Measurements from ENCODE around the gene ABCC8. TPM values are rescaled to one million over a fixed set of nuclear protein-coding genes. Genes with fewer than 3 reads are reported as not detected.
A peak's percentile ranks its signal among the peaks of the same experiment; 100 is the strongest.
"Not testable (repeated sequence)": the region's sequence is repeated elsewhere in the genome, so short reads cannot be mapped to it uniquely, and the experiment has no call there.

The ABCC8 gene
- total RNA-seq, 1 donor from 2014 or later = 8.2 TPM

DNA sequence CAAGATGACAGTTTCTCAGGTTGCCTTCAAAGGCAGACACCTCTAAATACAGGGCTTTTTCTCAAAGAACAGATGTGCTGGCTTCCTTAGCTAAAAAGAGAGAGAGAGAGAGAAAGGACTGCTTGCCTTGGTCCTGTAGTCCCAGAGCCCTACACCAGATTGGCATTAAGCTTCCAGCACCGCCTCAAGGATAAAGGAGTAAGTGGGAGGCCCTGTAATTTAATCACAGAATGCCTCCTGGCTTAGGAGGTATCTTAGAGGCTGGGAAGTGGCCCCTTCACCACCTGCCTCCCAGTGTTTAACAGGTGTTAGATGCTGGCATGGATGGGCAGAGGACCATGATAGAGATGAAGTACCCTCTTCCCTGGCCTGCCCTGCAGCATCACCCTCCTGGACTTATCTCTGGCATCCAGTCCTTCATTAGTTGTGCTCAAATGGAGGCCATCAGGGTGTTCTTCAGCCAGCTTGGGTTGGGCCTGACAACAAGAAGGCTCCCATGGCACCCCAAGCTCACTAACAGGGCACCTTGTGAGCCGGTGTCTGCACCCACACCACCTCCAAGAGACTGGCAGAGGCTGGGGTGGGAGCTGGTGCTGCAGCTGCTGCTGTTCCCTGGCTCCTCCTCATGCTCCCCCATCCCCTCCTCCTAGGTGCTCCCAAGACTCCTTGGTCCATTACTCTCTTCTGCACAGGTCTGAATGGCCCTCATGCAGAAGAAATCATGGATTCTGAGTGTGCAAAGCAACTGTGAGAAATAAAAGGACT is 32.5 kb downstream of the ABCC8 start:
- DNase-seq (ENCODE audit: low spot score) (no peak), ATAC-seq (no peak)
- intact Hi-C loops (cut with DNase I) = no loop called here

DNA sequence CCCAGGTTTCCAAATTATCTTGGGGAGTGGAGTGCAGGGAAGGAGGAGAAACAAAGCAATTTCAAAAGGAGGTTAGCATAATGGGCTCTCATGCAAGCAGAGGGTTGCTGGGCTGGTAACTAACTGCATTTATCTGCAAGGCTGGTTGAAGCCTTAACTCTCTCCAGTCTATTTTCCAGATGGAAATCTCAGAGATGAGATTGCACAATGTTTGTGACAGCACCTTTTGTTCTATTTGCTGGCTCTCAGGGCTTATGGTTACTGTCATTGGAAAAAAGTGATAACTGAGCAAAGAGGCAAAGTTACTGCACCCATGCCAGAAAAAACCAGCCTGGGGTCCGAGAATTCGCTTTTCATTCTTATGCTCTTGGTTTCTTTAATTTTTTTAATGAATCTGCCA is 33.2 kb downstream of the ABCC8 start:
- intact Hi-C loops (cut with DNase I) = no loop called here
- DNase-seq (ENCODE audit: low spot score) (no peak), ATAC-seq (no peak)

DNA sequence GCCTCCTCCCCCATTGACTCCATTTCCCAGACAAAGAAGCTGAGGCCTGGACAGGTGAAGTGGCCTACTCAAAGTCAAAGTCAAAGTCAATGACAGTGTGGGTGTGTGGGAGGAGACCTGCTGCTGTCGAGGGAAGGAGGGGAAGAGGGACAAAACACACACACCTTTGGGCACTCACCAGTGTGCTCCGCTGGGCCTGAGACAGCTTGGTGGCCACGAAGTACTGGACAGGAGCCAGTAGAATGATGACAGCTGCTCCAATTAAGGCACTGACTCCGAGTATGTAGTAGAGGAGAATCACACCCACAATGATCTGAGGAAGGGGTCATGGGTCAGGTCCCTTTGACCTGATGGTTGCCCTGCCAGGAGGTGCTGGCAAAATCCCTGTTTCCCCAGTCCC is 33.6 kb downstream of the ABCC8 start:
- intact Hi-C loops (cut with DNase I) = no loop called here
- DNase-seq (ENCODE audit: low spot score) (no peak), ATAC-seq (no peak)

- no peak for DNase-seq (ENCODE audit: low spot score)
- intact Hi-C loops (cut with DNase I) = no loop called here
- ATAC-seq = no peak
These were observed 37.3 kb downstream of the ABCC8 start for GRCh38 chr11:17439316-17439782.

DNA sequence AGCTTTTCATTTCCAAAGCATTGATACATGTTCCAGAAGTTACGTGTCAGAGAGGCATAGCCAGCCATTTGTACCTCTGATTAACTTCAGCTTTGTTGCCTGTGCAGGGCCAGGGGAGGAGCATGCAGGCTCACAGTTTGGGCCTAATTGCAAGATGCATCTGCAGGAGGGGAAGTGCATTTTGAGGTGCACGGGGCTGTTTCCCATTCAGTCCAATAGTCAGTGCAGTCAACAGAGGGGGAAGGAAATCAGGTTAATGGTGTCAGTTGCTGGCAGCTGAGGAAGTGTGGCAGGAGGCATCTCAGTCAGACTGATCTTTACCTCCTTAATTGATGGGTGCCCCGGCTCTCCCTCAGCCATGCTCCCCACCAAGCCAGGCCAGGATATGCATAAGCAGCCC is 39.3 kb downstream of the ABCC8 start:
- DNase-seq (ENCODE audit: low spot score) (no peak), ATAC-seq (no peak)
- intact Hi-C loops (cut with DNase I) = no loop called here

- intact Hi-C loops (cut with DNase I) = no loop called here
- ATAC-seq = no peak
- DNase-seq (ENCODE audit: low spot score) = no peak
These were observed 42.5 kb downstream of the ABCC8 start for GRCh38 chr11:17434108-17434507.

GRCh38 chr11:17432002-17432401 is 44.6 kb downstream of the ABCC8 start:
- DNase-seq (ENCODE audit: low spot score) (no peak), ATAC-seq (no peak)
- intact Hi-C loops (cut with DNase I) = no loop called here

GRCh38 chr11:17431139-17431538 is 45.5 kb downstream of the ABCC8 start:
- peak; percentile 72 for ATAC-seq

GRCh38 chr11:17430616-17431015 is 46.0 kb downstream of the ABCC8 start:
- DNase-seq (ENCODE audit: low spot score) (no peak), ATAC-seq (no peak)
- intact Hi-C loops (cut with DNase I) = no loop called here

More at GRCh38 chr11:17431139-17431538, 45.5 kb downstream of the ABCC8 start:
- DNase-seq (ENCODE audit: low spot score) = no peak
- intact Hi-C loops (cut with DNase I) = no loop called here

GRCh38 chr11:17428925-17429324 is 47.7 kb downstream of the ABCC8 start:
- intact Hi-C loops (cut with DNase I) = no loop called here
- DNase-seq (ENCODE audit: low spot score) (no peak), ATAC-seq (no peak)

DNA sequence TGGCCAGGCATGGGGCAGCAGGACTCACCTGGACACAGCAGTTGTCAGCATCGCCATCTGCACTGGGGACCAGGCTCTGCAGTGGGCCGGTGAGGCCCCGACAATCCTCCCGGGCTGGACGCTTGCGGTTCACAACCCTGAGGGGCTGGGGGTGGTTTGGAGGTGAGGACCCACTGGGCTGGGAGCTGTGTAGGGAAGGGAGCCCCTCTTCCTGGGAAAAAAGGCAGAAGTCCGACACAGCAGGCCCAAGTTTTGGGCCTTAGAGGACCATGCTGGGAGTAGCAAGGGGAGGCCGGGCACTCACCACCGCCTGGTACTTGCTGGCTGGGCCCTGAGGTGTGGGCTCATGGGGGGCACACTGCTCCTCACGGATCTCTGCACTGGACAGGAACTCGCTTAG is 48.4 kb downstream of the ABCC8 start:
- DNase-seq (ENCODE audit: low spot score) = no peak
- no peak for ATAC-seq
- intact Hi-C loops (cut with DNase I) = no loop called here

GRCh38 chr11:17426233-17426632 is 50.4 kb downstream of the ABCC8 start:
- intact Hi-C loops (cut with DNase I); ATAC-seq; DNase-seq (ENCODE audit: low spot score): not testable (repeated sequence)

DNA sequence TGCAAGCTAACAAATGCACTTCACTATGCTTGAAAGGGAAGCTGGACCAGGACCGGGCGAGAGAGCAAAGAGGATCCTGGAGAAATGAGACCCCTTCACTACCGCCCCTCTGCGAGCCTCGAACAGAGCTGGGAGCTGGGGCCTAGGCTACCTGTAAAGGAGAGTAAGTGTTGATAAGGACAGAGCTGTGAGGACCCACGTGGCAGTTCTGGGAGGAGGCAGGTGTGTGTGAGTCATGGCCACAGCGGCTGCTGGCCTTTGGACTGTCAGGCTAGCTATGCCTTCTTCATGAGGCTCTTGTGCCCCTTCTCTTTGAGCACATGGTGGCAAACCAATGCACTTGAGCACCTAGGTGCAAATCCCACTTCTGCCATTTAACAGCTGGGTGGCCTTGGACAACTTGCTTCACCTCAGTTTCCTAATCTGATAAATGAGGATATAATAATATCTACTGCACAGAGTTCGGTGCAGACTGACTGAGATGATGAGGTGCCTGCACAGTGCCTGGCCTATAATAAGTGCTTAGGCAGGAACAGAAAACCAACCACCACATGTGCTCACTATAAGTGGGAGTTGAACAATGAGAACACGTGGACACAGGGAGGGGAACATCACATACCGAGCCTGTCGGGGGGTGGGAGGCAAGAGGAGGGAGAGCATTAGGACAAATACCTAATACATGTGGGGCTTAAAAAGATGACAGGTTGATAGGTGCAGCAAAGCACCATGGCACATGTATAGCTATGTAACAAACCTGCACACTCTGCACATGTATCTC is 52.9 kb downstream of the ABCC8 start:
- intact Hi-C loops (cut with DNase I) = no loop called here
- no peak for DNase-seq (ENCODE audit: low spot score)
- no peak for ATAC-seq

GRCh38 chr11:17421781-17422180 is 54.9 kb downstream of the ABCC8 start:
- ATAC-seq (no peak), DNase-seq (ENCODE audit: low spot score) (no peak)
- intact Hi-C loops (cut with DNase I) = no loop called here

DNA sequence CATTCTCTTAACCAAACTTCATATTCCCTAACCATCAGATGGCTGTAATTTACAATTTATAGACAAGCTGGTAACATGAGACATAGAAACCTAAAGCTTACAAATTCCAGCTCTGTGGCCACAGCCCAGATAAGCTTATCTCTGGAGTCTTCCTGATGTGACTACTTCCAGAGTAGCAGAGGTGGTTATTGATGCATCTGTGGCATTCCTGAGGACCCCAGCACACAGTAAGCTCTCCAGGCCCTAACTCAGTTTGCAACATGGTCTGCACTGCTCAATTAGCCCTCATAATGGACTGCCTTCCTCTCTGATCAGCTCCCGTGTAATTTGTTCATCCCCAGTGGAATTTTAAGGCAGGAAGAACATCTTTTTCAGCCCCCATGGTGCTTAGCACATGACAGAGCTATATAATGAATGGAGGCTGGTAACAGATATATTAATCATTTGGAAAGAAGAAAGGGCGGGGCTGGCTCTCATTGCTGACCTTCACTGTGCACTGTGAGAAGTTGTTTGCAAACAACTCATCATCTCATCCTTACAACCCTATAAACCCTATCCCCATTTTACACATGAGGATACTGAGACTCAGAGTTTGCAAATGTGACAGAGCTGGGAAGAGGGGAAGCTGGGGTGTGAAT is 58.1 kb downstream of the ABCC8 start:
- DNase-seq (ENCODE audit: low spot score) (no peak), ATAC-seq (no peak)
- intact Hi-C loops (cut with DNase I) = no loop called here

DNA sequence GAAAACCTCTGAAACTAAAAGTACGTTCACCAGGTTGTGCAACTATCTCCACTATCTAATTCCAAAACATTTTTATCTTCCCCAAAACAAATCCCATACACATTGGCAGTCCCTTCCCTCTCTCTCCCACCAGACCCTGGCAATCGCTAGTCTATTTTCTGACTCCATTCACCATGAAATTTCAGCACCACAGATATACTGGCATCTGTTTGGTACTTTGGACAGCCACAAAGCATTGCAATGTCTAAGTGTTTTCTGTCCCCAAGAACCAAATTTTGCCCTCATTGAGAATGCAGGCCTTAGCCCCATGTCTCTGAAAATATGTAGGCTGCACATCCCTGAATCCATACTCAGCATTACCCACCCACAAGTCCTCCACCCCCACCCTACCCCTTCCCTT is 60.2 kb downstream of the ABCC8 start:
- ATAC-seq (no peak), DNase-seq (ENCODE audit: low spot score) (no peak)
- intact Hi-C loops (cut with DNase I) = no loop called here

DNA sequence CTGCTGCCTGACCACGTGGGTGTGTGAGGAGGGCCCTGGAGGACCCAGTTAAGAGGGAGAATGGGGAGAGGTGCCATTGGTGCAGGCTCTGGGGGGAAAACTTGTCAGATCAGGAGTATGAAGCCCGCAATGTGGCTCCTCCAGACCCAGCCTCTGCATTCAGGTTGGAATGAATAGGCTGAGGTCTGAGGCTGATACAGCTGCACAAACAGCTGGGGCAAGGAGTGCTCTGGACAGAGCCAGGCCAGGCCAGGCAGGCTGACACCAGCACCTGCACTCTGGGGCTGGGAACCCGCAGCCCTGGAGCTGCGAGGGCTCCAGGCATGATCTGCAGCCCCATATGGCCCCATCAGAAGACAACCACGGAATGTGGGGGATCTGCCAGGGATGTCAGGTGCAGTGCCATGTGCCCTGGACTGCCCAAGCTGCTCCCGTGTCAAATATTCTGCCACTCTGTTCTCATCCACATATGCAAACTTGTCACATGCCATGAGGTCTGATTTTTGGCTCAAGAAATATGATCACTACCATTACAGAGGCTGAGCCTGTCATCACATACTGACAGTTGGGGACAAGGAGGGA is 61.0 kb downstream of the ABCC8 start:
- intact Hi-C loops (cut with DNase I) = no loop called here
- DNase-seq (ENCODE audit: low spot score) = no peak
- peak; percentile 25 for ATAC-seq

DNA sequence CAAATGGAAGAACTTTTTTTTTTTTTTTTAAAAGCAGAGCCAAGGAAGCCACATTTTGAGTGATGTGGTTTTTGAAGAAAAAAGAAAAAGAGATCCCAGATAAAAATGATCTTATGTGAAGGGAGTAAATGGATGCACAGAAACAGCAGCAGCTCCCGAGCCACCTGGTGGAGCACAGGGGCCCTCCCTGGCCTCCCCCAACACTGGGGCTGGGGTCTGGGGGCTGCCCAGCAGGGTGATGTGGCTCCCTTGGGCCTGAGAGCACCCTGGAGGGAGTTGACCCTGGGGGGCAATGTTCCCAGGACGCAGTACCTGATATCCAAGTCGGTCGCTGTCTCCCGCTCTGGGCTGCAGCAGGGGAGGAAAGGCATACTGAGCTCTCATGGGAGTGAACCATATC is 61.7 kb downstream of the ABCC8 start:
- DNase-seq (ENCODE audit: low spot score) = no peak
- ATAC-seq = no peak
- intact Hi-C loops (cut with DNase I) = no loop called here

DNA sequence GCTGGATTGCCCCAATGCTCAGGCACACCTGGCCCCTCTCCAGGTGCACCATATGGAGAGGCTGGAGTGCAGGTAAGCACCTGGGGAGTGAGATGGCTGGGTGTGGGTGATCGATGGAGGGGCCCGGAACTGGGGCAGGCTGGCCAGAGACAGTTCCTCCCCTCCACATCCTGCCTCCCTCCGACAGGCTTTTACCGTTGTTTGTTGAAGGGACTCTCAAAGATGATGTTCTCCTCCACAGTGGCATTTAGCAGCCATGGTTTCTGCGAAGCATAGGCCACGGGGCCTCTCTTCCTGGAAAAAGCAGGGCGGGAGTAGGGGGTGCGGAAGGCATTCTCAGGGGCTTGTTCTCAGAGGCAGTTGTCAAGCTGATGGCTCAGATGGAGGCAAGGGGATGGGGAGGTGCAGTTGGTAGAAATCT is 62.3 kb downstream of the ABCC8 start:
- no peak for ATAC-seq
- DNase-seq (ENCODE audit: low spot score) = no peak
- intact Hi-C loops (cut with DNase I) = no loop called here
